NCI-H82 treated with DMSO at 0.1 percent for 48 hours (cell line): ENCODE measurements around the gene MED22.
"Not testable (repeated sequence)": the region's sequence is repeated elsewhere in the genome, so short reads cannot be mapped to it uniquely, and the experiment has no call there.

Experiments
- DNase-seq: peaks from one replicate; lab custom pipeline; 2025; ENCODE audit not compliant: unreplicated experiment; lab: John Stamatoyannopoulos, UW

MED22 gene

DNA sequence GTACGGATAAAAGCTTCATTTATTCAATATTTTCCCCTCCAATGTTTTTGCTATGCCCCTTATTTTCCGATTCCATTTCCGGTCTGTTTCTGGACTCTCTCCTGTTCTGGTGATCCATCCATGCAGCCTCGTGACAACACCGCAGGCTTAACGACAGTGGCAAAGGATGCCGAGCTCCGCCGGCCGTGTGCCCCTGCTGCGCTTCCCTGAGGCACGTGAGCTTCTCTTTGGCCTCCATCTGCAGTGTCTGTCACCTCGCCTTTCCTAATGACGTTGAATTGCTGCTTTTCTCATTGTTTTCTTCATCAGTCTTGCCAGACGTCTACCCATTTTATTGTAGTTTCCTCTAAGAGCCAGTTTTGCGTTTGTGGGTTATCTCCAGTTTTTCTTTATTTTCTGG is 40.6 kb downstream of the MED22 start:
- DNase-seq, result no peak

DNA sequence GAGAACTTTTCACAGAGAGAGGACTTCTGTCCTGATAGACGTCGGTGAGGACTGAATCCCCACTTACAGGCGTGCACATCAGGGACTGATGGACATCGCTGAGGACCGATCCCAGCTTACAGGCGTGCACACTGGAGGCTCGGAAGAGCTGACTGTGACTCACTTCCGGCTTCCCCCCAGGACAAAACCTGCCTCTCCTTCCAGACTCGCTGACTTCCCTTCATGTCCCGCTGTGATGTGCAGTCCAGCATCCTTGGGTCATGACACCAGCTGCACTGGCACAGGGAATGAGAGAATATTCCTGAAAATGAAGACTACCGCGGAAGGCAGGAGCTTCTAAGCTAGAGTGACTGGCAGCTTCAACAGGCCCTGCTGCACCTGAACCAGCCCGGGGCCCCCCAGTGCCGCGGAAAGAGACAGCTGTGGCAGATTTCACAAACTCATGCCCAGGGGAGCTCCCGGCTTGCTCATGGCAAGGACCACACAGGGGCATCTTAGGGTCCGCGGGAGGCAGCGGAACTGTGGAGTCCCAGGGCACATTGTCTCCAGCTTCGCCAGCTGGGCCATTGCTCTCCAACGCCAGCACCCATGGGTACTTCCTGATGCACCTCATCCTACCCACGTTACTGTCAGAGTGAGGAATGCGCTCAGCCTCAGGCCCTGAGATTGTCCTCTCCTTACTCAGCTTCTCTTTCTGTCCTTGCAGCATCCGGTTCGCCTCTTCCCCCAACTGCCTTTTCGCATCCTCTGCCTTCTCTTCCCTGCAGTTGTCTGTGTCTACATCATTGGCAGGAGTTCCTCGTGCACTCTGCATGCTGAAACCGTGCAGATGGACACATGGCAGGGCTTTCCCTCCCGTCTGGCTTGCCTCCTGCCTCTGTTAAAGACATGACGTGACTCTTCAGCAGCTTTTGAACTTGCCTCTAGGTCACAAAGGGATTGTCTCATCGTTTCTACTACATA is 41.4 kb downstream of the MED22 start:
- no peak for DNase-seq

DNA sequence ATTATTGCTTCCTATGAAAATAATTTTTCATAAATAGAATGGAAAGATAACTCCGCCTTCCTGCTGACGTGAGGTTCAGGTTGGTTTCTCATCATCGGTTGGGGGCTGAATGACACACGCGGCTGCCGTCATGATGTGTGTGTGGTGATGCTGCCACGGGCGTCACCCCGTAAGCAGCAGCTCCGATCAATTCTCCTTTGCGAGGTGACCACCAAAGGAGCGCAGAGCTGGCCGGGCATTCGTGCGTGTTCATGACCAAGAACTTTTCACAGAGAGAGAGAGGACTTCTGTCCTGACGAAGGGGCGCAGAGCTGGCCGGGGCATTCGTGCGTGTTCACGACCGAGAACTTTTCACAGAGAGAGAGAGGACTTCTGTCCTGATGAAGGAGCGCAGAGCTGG is 42.2 kb downstream of the MED22 start:
- DNase-seq, result no peak

DNA sequence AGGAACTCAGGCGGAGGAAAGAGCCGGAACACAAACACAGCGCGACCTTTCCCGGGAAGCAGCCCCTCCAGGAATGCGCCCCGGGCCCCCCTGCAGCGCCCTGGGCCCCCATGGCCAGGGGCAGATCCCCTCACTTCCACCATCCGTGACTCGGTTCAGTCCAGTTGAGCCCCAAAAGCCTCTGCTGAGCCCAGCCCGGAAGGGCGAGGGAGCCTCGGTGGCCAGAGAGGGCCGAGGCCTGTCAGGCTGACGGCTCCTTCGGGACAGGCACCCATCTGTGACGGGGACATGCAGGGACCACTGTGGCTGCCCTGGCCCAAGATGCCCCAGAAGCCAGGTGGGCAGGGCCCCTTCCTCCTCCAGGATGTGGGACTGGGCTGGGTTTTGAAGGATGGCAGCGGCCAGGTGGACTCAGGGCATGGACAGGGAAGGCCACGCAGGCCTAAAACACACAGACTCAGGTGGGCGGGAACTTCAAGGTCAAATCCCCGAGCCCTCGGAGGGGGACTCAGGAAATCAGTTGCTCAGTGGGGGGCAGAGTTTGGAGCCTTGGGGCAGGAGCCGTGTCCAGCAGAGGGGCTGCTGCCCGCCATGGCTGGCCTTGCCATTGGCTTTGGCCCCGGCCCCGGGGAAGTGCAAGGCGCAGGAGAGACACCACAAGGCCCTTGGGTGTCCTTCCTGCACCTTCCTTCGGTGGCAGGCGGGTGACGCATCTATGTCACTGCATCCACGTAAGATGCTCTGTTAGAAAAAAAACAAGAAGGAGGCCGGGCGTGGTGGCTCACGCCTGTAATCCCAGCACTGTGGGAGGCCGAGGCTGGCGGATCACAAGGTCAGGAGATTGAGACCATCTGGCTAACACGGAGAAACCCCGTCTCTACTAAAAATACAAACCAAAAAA is 43.2 kb downstream of the MED22 start:
- no peak for DNase-seq

DNA sequence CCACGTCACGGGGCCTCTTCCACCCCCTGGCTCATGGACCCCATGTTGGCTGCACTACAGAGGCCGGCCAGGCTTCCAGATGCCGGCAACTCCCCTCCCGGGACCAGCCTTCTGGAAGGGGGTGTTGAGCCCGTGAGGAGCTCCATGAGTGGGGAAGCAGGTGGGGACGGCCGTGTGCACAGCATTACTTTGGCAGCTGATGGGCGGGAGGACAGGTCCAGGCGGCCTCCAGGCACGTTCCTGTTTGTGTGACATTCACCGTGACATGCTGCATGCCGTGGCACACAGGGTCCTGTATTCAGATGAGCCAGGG is 43.8 kb downstream of the MED22 start:
- no peak for DNase-seq

DNA sequence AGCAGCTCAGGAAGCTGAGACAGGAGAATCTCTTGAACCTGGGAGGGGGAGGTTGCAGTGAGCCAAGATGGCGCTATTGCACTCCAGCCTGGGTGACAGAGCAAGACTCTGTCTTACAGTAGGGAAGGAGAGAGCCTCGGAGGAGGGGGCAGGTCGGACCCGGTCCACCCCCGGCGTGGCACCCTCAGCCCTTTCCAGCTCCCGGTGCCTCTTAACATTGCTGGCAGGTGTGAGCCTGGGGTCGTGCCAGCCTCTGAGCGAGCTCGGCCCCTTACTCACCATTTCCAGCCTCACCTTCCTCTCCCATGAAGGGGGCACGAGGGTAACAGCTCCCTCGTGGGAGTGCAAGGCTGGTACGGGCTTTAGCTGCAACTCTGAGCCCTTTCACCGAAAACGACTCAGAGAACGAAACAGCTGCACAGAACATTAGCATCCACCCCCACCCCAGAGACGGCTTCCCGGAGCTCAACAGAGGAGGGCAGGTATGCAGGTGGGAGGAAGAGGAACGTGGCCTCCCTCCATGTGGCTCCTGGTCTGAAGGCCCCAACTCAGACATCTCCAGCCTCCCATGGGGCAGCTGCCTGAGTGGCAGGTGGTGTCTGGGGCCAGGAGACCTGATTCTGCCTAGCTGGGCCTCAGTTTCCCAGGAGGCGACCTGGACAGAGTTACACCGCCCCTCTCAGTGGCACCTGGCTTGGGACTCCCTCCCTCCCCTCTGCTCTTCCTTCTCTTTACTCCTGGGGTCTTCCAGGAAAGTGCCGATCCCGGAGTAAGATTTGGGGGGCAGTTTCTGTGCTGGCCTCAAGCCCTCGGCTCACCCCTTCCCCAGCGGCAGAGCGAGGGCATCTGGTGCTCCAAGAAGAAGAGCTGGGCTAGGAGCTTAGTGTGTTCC is 44.4 kb downstream of the MED22 start:
- no peak for DNase-seq

DNA sequence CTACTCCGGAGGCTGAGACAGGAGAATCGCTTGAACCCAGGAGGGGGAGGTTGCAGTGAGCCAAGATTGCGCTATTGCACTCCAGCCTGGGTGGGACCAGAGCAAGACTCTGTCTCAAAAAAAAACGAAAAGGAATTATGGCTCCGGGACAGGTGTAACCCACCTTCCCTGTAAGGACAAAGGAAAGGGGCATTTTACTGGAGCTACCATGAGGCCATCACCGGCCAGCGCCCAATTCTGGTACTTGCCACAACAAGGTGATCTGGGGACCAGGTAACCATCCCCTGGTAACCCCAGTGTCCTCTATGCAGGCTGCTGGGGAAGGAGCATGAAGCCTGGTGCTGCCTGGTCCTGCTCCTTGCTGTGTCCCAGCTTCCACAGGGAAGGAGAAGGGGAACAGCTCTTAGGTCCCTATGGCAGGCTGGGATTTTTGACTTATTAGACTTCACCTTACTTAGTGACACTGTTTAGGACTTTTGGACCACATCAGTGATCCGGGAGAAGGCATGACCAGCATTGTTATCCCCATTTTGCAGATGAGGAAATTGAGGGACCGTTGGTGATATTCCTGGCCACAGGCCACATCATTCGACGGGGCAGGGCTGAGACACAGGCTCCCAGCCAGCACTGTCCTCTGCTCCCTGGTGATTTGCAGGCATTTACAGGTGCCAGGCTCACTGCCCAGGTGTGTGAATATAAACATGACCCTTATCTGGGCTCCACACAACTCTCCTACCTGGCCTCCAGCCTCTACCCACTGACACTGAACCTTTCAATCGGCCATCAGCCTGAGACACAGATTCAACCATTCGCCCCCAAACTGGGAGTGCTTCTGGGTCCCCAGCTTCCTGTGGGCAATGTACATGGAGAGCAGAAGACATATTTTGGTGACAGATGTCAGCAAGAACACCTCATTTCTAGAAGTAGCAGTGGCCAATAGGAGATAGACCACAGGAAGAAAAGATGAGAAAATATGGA is 46.4 kb downstream of the MED22 start:
- DNase-seq, result no peak

DNA sequence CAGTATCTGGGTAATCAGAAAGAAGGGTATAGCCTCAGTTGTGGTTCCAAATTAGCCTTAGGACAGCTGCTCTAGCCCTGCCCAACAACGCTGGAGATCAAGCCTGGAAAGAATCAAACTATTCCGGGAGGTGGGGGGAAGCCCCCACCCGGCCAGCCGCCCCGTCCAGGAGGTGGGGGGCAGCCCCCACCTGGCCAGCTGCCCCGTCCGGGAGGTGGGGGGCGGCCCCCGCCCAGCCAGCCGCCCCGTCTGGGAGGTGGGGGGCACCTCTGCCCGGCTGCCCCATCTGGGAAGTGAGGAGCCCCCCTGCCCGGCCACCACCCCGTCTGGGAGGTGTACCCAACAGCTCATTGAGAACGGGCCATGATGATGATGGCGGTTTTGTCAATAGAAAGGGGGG is 47.9 kb downstream of the MED22 start:
- DNase-seq, result not testable (repeated sequence)

DNA sequence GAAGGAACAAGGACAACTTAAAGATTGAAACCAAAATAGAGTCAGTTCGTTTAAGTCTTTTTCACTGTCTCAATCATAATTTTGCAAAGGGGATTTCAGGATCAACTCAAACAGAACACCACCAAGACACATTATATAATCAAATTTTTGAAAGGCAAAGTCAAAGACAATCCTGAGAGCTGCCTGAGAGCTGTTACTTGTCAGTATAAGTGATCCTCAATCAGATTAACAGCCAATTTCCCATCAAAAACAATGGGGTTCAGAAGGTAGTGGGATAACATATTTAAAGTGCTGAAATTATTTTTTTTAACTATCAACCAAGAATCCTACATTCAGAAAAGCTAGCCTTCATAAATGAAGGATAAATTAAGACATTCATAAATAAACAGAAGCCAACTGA is 53.7 kb downstream of the MED22 start:
- DNase-seq, result no peak

DNA sequence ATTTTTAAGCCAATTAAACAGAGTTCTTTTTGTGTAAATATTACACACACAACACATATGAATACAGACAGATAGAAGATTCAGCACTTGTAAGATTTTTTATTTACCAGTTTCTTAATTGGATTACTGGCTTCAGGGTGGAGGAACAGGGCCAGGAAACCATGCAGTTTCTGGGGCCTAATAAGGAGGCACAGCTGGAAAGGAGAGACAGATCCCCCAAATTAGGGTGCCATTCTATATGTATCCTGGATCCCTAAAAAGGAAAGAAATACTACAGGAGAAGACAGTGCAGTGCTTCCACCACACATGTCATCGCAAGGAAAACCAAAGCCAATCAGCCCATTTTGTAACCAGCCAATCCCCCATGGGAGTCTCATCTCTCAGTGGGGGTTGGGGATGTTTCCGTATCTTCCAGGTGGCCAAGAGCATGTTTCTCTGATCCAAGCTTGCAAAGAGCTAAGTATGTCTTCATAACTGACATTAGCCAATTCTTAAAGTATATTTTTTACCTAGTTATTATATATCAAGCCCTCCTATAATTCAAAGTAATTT is 57.1 kb downstream of the MED22 start:
- DNase-seq, result no peak
